SK-N-DZ (cell line): ENCODE results near the gene TNRC18.
"Not testable (repeated sequence)": the region's sequence is repeated elsewhere in the genome, so short reads cannot be mapped to it uniquely, and the experiment has no call there.

Experiments
- DNase-seq: peaks from one replicate; pipeline ENCODE4 v3.0.0-alpha.2; 2015; ENCODE audit warnings: low spot score

The TNRC18 gene

DNA sequence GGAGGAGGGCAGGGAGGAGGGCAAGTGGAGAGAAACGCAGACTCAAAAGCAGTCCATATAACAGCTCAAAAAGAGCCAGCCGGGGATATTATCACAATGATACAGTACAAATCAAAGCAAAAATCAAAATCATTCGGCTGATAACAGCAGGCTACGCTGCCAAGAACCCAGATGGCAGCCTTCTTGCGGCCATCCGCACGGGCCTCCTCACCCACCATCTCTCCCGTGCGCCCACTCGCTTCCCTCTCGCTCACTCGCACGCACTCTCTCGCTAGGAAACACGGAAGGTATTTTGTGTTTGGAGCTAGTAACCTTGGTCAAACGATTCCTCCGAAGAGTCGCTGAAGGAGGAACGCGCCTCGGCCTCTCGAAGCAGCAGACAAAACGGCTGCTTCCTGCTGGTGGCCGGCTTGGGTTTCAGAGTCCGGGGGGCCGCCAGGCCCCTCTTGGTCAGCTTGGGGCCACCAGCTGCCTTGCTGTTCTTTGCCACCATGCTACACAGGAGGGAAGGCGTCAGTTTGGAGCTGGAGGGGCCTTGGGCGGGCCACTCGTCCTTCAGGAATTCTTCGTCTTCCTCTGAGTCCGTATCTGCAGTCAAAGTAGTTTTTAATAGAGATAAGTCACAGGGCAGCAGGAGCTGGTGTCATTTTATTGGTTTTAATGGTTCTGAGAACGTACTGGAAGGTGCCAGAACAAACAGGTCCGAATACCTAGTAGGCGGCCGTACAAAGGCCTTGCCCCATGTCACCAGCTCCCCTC is 71.9 kb downstream of the TNRC18 start:
- no peak for DNase-seq

DNA sequence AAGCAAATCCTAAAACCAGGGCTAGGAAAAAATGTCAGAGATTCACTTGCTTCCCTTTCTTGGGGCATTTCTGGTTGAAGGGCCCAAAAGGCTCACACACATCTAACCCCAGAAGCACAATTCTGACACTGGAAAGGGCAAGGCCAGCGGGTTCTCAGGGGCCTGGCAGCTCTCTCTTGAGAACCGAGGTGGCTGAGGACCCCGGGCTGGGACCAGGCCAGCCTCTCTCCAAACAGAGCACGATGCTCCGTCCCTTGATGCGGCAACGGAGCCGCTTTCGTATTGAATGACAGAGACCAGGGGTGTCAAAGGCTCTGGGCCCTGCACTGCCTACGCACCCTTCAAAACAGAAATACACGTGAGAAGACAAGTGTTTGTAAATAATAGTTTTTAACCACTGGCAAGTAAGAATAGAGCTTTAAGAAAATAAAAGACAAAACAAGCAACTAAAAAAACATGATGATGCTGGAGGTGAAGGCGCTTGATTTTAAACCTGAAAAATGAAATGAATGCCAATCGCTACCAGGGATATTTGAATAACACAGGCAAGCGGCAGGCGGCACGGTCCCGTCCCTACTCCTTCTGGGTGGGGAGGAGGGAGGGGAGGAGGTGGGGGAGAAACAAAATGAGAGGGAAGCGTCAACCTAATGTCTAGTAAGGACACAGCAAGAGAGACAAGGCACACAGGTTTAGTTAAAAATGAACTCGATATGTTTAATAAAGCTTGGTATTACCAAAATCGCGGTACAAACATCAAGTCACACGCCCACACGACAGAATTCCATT is 72.8 kb downstream of the TNRC18 start:
- no peak for DNase-seq

DNA sequence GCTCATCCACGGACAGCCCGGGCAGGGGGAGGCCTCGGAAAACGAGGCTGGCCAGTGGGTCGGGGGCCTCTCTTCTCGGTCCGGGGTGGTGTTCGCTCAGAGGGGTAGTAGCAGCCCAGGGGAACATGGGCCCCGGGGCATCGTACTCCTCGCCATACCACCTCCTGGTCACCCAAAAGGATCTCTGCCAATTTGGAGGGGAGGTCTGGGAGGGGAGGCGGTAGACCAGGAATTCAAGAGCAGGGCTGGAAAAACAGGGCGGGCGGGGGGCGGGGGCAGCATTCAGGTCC is 73.5 kb downstream of the TNRC18 start:
- DNase-seq, result no peak

DNA sequence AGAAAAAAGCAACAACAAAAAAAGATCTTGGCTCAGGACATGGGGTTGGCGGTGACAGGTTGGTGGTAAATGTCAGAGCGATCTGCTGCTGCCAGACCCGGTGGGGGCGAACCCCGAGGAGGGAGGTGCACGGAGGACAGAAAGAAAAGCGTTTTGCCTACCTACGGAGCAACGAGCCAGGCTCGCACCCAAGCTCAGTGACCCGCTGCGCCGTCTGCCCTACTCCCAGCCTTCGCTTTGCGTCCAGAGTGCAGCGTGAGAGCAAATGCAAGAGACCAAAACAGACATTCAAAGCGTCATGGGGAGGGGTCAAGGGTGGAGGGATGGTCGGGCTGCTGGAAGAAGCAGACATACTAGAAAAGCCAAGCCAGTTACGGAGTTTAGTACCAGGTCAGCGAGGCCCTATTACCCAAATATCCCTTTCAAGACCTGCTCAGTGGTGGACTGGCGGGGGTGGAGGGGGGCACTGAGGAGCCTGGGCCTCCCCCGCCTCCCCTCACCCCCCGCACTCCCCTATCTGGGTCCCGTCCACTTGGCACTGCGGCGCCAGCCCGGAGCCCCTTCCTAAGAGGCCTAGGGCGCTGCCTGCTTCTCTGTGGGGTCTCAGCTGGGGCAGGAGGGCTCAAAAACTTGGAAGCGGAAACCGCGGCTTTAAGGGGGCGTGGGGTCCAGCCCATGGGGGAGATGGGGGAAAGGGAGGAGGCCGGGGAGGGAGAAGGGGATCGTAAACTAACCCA is 74.0 kb downstream of the TNRC18 start:
- DNase-seq, result no peak

DNA sequence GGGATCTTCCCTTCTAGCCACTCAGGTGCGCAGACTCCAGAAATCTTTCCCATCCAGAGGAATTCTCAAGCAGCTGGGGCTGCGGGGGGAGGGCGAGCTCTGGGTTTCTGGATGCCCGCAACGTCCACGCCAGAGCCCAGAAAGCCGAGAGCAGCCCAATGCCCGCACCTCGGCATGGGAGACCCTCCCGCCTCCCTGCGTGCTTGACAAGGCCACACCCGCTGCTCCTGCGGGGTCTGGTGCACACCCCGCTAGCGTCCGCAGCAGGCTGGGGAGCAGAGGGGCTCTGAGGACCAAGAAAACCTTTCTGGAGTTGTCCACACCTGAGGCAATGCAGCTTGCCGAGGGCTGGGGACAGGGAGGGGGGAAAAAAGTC is 74.6 kb downstream of the TNRC18 start:
- no peak for DNase-seq

DNA sequence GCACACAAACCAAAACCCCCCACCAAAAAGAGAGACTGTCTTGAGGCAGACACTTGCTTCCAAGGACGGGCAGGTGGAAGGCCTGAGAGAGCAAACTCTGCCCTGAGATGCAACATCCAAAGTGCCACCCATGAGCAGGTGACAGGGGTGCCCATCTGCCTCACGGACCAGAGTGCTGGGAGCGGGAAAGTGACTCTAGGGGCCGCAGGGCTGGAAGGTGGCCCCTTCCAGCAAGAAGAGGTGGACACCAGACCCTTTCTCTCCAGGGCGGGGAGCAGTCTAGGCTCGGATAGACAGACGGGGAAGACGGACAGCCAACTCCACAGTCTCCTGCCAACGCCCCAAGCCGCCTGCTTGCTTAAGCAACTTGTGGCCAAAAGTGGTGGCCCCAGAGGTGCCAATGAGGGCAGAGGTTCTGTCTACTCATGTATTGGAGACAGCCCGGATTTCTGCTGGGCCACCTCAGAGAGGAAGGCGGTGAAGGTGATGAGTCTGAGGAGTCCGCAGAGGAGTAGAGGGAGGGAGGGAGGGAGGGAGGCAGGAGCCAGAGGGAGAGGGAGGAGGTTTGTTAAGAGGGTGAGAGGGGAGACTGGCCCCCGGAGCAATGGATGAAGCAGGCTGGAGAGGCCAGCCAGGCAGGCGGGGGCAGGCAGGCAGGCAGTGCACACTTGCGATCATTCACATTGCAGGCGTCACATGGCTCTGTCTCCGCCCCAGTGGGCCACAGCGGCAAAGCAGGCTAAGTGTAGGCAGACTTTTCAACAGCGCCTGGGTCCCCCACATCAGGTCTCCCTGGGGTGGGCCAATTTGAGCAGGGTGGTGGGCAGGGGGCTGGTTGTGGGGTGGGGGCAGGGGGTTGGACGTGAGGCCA is 75.3 kb downstream of the TNRC18 start:
- no peak for DNase-seq

DNA sequence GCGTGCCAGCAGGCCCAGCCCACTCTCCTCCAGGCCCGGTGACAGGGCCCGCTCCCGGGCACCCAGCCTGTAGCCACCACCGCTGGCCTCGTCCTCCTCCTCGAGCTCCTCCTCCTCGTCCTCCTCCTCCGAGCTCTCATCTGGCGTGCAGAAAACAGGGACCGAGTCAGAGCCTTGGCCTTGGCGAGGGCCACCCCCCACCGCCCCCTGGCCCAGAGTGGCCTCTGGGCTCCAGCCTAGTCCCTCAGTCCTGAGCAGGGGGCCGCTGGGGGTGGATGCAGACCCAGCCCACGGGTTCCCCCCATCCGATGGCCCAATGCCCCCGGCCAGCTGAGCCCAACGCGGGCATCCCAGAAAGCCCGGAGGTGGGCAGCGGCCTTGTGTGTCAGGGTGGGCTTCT is 78.0 kb downstream of the TNRC18 start:
- DNase-seq, result no peak

DNA sequence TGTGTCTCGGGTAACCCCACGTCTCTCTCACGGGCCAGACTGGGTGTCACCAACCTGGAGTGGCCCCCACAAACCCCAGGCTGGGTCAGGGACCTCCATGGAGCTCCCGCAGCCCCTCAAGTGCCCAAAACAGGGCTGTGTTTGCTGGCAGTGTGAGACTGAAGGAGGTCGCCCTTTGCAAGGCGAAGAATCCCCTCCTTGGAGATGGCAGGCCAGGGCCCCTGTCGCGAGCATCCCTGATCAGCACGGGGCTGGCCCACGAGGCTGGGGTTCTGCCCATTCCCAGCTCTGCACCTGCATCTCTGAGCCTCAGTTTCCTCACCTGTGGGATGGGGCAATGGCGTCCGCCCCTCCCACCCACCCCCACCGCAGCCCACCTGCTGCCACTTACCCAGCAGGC is 78.5 kb downstream of the TNRC18 start:
- no peak for DNase-seq

DNA sequence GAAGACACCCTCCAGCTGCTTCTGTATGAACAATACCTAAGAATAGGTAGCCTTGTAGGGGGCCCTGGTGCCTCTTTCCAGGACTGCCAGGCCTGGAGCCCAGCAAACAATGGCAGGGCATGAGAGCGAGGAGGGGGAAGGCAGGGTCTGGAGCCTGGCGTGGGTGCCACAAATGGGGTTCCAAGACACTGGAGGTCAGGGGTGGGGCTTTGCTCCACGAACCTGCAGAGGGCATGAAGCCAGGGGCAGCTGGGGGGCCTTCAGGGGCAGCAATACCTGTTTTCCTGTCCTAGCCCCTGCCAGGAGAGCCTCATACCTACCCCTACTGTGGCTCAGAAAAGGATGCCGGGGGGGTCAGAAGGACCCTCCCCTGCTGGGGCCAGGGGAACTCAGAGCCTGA is 79.3 kb downstream of the TNRC18 start:
- DNase-seq, result no peak

DNA sequence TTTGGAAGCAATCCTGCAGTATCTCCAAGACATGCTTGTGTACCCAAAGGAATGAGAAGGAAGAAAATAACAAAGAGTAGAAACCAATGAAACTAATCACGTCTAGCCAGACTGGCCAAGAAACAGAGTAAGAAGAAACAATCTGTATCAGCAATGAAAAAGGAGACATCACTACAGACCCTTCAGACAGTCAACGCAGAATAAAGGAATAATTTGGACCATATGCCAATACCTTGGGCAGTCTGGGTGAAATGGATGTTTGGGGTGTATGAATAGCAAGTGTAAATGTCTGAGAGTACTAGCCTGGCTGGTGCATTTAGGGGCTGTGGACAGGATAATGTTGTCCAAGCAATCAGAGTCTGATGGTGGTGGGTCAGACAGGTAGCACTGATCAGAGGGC is 79.8 kb downstream of the TNRC18 start:
- no peak for DNase-seq

DNA sequence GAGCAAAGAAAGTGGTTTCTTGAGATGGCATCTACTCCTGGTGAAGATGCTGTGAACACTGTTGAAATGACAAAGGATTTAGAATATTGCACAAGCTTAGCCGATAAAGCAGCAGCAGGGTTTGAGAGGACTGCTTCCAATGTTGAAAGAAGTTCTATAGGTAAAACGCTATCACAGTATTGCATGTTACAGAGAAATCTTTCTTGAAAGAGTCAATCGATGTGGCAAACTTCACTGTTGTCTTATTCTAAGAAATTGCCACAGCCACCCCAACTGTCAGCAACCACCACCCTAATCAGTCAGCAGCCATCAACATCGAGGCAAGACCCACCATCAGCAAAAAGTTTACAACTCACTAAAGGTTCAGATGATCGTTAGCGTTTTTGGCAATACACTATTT is 81.0 kb downstream of the TNRC18 start:
- no peak for DNase-seq

DNA sequence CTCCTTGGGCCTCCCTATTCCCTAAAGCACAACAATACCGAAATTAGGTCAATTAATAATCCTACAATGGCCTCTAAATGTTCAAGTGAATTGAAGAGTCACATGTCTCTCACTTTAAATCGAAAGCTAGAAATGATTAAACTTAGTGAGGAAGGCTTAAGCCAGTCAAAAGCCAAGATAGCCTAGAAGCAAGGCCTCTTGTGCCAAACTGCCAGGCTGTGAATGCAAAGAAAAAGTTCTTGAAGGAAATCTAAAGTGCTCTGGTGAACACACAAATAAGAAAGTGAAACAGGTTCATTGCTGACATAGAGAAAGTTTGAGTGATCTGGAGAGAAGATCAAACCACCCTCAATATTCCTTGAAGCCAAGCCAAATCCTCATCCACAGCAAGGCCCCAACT is 83.7 kb downstream of the TNRC18 start:
- DNase-seq, result no peak

DNA sequence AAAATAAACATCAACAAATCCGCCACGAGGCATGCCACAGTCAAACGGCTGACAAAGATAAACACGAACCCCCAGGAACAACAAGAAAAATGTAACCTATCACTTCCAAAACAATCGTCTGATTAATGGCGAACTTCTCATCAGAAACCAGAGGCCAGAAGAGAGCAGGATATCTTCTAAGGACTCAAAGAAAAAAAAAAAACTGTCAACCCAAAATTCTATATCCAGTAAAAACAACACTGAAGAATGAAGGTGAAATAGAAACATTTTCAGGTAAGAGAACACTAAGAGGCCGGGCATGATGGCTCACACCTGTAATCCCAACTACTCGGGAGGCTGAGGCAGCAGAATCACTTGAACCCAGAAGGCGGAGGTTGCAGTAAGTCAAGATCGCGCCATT is 86.6 kb downstream of the TNRC18 start:
- no peak for DNase-seq

DNA sequence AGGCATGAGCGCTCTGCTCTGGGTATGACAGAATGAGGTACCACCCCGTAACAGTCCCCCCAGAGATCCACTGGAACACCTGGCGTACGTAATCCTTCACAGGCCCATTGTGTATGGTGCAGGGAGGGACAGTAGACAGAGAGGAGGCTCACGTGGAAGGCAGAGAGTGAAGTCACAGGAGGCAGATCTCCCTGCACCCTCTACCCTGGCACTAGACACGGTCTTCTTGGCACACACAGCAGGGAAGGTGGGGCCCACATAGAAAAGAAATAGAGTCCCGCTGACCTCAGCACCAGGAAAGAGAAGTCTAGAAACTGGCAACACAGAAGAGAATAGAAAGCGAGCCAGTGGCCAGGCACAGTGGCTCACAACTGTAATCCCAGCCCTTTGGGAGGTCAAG is 89.0 kb downstream of the TNRC18 start:
- no peak for DNase-seq

DNA sequence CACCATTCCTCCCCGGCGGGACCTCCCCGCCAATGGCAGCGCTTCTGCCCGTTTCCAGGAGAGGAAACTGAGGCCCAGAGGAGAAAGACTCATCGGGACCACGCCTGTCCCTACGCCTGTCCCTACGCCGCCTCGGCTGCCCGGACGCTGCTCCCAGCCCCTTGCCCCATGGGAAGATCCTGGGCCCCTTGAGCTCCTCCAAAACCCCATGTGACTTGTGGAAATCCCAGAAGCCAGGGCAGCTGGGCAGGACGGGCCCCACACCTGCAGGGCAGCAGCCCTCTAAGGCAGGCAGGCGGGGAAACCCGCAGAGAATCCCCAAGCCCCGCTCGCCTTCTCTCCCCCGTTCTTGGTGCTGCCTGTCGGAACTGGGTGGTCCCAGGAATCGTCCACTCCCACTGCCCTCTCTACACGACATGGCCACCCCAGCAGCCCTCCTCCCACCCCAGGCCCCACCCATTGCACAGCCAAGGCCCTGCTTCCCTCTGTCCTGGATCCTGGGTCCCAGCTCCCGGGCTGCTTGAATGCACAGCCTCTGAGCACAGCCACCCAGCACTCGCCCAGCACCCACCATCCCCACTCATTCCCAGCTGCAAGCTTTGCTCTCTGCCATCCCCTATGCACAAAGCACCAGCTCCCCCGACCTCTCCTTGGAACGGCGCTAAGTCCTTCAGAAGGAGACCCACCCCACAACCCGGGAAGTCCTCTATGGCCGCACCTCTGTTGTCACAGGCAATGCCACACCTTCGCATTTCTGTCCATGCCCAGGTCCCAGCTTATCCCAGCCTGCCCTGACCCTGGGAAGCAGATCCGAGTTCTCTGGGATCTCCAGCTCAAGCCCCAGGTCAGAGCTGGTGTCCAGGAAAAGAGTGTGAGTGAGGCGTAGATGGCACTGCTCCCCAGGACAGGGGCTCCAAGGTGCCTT is 90.3 kb downstream of the TNRC18 start:
- no peak for DNase-seq

DNA sequence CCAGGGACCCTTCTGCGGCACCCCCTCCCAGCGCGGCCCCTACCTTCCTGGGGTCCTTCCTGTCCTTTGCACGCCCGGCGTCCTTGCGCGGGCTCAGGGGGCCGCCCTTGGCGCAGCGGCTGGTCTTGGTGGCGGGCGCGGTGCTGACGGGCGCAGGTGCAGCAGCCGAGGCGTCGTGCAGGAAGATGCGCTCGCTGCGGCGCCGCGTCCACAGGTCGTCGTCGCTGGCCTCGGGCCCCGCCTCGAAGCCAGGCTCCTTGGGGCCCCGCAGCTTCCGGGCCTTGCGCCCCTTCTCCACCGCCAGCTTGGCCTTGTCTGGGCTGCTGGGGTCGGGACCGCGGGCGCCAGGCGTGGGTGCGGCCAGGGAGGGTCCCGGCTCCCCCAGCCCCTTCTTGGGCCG is 91.1 kb downstream of the TNRC18 start:
- DNase-seq, result no peak

DNA sequence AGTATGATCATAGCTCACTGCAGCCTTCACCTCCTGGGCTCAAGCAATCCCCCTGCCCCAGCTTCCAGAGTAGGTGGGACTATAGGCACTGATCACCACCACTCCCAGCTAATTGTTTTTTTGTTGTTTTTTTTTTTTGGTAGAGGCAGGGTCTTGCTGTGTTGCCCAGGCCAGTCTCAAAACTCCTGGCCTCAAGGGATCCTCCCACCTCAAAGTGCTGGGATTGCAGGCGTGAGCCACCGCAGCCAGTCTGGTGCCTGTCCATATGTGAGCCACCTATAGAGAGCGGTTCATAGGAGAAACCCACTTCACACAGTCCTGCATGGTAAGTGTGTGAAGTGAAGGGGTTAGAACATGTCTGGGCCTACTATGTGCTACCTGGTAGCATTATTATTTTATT is 93.3 kb downstream of the TNRC18 start:
- DNase-seq, result no peak

DNA sequence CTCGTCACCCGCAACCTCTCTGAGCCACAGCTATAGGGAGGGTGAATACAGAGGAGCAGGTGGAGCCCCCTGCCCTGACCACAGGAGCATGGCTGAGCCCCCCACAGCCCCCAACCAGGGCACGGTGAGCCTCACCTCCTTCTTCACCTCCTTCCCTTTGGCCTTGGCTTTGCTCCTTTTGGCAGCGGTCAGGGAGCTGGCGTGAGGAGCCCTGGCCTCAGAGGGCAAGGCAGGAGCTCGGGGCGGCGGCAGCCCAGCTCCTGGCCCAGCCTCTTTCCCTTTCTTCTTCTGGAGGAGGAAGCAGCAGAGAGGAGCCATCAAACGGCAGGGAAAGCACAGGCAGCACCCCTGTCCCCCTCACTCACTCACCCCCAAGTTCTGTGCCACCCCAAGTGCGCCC is 98.7 kb downstream of the TNRC18 start:
- DNase-seq, result no peak

DNA sequence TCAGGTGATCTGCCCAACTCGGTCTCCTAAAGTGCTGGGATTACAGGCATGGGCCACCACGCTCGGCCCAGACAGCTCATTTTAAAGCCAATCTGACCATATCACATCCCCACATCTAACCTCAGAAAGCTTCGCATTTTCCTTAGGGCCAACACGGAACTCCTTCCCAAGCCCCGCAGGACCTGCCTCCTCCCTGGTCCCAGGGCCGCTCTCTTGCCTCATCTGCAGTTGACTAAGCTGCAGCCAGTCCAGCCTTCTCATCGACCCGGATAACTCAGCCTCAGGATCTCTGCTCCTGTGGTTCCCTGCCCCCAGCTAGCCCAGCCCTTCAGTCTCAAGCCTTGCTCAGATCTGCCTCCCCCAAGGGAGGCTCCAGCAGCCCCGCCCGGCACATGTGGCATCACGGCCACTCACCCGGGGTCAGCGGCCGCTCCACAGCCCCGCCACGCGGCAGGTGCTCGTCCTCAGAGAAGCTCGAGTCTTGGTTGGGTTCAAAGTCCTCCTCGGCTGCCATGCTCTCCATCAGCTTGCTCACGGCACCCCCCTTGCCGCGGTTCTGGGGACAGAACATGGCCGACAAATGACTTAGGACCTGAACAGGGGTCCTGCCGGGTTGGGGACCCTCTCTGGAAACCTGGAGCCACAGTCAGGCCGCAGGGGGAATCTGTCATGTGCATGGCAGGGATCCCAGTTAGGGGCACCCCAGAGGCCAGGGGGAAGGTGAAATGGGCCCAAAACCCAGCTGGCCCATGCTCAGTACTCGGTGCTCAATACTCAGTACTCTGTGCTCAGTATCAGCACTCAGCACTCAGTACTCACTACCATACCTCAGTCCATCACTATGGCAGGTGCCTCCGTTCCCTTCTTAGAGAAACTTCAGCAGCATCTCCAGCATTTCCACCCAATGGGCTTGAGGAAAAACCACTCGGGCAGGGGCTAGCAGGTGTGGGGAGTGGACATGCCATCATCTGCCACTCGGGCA is 99.5 kb downstream of the TNRC18 start:
- DNase-seq, result not testable (repeated sequence)
